ENCODE data around the gene DYNLL1.
A peak's percentile ranks its signal among the peaks of the same experiment; 100 is the strongest.

The DYNLL1 gene

DNA sequence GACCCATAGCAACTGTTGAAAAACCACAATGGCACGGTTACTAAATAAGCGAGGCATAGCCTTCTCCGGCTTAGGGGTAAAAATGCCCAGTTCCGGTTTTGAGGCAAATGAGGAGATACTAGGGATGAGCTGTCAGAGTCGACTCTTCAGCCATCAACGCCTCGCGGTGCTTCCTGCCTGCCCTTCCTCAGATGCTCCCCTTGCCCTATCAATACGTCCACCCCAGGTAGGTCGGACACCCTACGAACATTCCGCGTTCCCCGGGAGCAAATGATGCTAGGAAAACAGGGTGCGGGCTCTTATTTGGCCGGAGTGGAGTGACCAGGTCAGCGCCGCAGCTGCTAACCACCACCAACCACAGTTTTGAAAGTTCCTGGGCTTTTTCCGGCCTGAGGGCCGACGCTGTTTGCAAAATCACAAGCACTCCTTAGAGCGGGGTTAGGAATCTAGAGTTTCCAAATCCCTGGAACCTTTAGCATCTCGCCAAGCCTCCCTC is 27.5 kb upstream of the DYNLL1 start:
- peaks cover 51% of the 10 kb centered on the region for H3K4me1 Mint-ChIP-seq
- H3K27me3 Mint-ChIP-seq: no peaks in the 10 kb centered on the region
- no peak for ATAC-seq
- peak; percentile 34 for DNase-seq
- H3K36me3 Mint-ChIP-seq (ENCODE audit: low read depth): peaks cover 41% of the 10 kb centered on the region
- H3K9me3 Mint-ChIP-seq: no peaks in the 10 kb centered on the region
- peak overlapping the region; percentile 89 for H3K27ac Mint-ChIP-seq
- H3K4me3 Mint-ChIP-seq: peak overlapping the region; percentile 94

DNA sequence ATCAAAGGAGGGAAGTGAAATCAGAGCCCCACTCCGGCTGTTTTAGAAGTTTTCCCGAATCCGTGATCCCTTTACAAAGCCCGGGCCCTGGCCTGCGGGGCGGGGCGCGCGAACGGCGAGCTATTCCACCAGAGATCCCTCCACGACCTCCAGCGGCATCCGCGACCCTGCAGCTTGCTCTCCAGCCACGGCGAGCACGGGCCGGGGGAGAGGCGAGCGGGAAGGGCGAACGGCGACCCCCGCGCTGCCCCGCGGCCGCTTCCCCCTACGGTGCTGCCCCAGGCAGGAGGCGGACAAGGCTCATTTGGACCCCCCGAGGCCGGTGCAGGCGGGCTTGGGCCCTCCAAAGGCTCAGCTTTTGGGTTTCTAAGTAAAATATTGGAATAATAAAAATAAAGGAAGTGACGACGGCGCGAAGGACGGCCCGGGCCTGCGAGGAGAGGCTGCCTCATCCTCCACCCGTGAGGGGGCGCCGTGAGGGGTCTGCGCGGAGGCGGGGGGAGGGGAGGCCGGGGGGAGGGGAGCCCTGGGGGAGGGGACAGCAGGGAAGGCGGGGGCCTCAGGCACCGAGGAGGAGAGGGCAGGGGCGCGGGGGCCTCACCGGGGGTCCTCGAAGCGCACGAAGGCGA is 27.0 kb upstream of the DYNLL1 start:
- DNase-seq: peak; percentile 62
- Mint-ChIP-seq H3K27ac (peak overlapping the region; percentile 89), H3K4me3 (peak overlapping the region; percentile 94), H3K9me3 (no peaks in the 10 kb centered on the region), H3K36me3 (ENCODE audit: low read depth) (peaks cover 35% of the 10 kb centered on the region), H3K4me1 (peaks cover 55% of the 10 kb centered on the region), H3K27me3 (no peaks in the 10 kb centered on the region)
- peak; percentile 6 for ATAC-seq

DNA sequence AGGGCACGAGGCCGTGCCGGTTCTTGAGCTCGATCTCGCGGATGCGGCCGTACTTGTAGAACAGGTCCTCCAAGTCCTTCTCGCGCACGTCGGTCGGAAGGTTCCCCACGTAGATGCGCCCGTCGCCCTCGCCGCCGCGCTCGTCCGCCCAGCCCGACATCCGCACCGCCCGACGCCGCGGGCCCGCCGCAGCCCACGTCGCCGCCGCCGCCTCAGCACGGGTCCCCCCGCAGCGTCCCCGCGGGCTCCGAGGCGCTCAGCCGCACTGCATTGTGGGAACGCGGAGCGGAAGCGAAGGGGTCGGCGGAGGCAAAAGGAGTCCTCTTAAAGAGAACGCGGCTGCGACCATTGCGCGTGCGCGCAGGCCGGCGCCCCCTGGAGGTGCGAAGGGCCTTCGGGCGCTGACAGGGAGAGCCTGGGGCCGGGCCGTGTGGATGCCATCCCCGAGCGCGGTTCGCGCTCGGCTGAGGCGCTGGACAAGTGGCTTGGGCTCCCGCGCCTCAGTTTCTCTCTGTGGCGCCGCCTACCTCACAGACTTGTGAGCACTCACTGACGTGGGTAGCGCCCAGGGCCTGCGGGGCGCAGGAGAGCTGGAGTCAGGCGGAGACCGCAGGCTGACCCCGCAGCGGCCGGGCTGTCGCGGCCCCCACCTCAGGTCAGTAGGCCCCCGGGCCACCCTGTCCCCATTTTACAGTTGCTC is 26.3 kb upstream of the DYNLL1 start, which contains the start of gene SRSF9:
Gene SRSF9 (minus strand): TSS at position 299 of the 700 bp plus-strand sequence. CDS start 139 bp downstream, at position 160.
- no peaks in the 10 kb centered on the region for H3K9me3 Mint-ChIP-seq
- ATAC-seq: peak; percentile 96
- H3K27ac Mint-ChIP-seq: peak within 1 kb of the TSS; percentile 89
- peak within 1 kb of the TSS; percentile 94 for H3K4me3 Mint-ChIP-seq
- peaks cover 28% of the 10 kb centered on the region for H3K36me3 Mint-ChIP-seq (ENCODE audit: low read depth)
- no peaks in the 10 kb centered on the region for H3K27me3 Mint-ChIP-seq
- H3K4me1 Mint-ChIP-seq: peaks cover 58% of the 10 kb centered on the region
- DNase-seq: peak; percentile 99

DNA sequence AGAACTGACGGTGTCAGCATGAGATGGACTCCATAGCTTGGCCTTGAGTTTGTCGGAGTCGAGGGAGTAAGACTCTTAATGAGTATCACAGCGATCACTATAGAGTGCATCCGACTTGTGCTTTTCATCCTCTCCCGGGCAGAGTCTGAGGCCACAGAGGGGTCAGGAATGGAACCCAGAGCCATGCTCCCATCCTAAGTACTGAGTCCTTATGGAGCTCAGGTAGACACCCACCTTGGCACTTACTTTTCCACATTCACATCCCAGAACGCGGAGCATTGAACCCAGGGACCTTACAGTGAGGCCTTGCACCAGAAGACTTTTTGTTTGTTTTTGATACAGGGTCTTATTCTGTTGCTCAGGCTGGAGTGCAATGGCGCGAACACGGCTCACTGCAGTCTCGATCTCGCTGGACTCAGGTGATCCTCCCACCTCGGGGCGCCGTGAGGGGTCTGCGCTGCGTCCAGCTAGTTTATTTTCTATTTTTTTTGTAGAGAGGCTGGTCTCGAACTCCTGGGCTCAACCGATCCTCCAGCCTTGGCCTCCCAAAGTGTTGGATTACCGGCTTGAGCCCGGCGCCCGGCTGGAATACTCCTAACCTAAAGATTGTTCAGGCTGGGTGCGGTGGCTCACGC is 25.6 kb upstream of the DYNLL1 start:
- H3K27me3 Mint-ChIP-seq: no peaks in the 10 kb centered on the region
- H3K4me3 Mint-ChIP-seq: peak overlapping the region; percentile 94
- DNase-seq (no peak), ATAC-seq (peak; percentile 16)
- H3K27ac Mint-ChIP-seq: peak overlapping the region; percentile 89
- H3K4me1 Mint-ChIP-seq: peaks cover 59% of the 10 kb centered on the region
- no peaks in the 10 kb centered on the region for H3K9me3 Mint-ChIP-seq
- peaks cover 24% of the 10 kb centered on the region for H3K36me3 Mint-ChIP-seq (ENCODE audit: low read depth)

DNA sequence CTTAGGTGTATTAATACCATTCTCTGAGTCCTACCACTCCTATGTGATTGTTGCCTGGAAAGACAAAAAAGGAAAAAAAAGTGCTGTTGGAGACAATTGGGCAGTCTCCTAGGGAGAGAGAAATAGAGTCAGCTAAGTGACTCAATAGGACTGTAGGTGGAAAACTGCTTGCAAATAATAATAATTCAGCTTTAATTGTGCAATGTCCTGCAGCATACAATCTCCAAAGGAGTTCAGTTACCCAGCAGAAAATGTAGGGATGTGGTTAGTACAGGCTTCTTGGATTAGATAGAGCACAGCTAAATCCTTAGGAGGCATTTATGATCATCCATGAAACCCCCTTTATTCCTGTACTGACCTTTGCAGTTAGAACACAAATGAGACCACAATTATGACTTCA is 23.4 kb upstream of the DYNLL1 start:
- DNase-seq (no peak), ATAC-seq (no peak)
- H3K36me3 Mint-ChIP-seq (ENCODE audit: low read depth): peaks cover 10% of the 10 kb centered on the region
- H3K9me3 Mint-ChIP-seq: no peaks in the 10 kb centered on the region
- no peaks in the 10 kb centered on the region for H3K27me3 Mint-ChIP-seq
- H3K4me1 Mint-ChIP-seq: peaks cover 39% of the 10 kb centered on the region
- no peak overlapping the region for H3K4me3 Mint-ChIP-seq
- no peak overlapping the region for H3K27ac Mint-ChIP-seq

DNA sequence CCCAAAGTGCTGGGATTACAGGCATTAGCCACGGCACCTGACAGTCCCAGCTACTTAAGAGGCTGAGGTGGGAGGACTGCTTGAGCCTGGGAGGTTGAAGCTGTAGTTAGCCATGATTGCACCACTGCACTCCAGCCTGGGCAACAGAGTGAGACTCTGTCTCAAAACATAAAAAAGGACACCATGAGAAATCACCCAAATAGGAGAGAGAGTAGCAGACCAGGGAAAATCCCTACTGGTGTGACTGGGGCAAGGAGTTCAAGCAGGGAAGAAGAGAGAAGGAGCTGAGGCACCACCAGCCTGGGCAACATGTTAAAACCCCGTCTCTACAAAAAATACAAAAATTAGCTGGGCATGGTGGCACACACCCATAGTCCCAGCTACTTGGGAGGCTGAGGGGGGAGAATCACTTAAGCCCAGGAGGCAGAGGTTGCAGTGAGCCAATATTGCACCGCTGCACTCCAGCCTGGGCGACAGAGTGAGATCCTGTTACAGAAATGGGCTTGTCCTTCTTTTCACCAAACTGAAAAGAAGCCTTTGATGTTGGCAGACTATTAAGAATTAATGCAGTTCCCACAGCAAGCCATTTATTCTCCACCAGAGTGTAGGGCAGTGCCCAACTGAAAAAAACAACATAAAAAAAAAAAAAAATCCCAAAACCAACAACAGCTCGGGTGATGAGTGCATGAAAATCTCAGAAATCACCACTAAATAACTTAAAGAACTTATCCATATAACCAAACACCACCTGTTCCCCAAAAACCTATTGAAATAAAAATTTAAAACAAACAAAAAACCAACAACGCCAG is 21.9 kb upstream of the DYNLL1 start:
- H3K4me1 Mint-ChIP-seq: peaks cover 30% of the 10 kb centered on the region
- H3K27me3 Mint-ChIP-seq: no peaks in the 10 kb centered on the region
- peaks cover 2% of the 10 kb centered on the region for H3K36me3 Mint-ChIP-seq (ENCODE audit: low read depth)
- no peak overlapping the region for H3K27ac Mint-ChIP-seq
- H3K4me3 Mint-ChIP-seq: no peak overlapping the region
- no peaks in the 10 kb centered on the region for H3K9me3 Mint-ChIP-seq
- ATAC-seq (no peak), DNase-seq (no peak)

DNA sequence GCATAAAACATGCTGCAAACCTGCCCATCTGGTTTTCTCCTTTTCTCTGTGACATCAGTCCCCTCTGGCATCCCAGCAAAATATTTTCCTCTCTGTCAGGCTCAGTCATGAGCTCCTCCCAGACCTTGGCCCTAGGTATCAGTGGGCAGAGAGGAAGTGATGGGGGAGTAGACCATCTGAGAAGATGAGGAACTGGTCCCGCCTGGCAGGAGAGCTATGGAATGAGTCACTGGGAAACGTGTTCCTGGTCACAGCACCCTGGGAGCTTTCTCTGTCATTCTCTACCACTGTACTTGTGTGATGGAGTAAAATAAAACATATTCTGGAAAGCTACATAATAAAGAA is 21.3 kb upstream of the DYNLL1 start:
- no peak for ATAC-seq
- Mint-ChIP-seq H3K9me3 (no peaks in the 10 kb centered on the region), H3K4me3 (no peak overlapping the region), H3K4me1 (peaks cover 30% of the 10 kb centered on the region), H3K27me3 (no peaks in the 10 kb centered on the region), H3K36me3 (ENCODE audit: low read depth) (peaks cover 2% of the 10 kb centered on the region), H3K27ac (no peak overlapping the region)
- no peak for DNase-seq

DNA sequence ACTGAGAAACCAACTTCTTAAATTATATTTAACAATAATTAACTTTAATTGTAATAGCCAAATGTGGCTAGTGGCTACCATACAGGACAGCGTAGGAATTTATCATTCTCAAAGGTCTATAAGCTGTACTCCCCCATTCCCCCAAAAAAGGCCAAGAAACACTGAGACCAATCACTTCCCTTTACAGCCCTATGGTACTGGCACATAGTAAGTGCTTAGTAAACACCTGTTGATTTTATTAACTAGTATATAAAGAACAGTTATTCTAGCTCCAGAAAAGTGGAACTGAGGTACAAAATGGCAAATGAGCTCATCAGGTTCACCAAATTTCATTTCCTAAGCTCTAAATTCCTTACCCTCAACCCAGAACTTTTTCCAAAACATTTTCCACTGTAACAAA is 20.3 kb upstream of the DYNLL1 start:
- H3K4me1 Mint-ChIP-seq: peaks cover 28% of the 10 kb centered on the region
- H3K27ac Mint-ChIP-seq: no peak overlapping the region
- no peaks in the 10 kb centered on the region for H3K9me3 Mint-ChIP-seq

DNA sequence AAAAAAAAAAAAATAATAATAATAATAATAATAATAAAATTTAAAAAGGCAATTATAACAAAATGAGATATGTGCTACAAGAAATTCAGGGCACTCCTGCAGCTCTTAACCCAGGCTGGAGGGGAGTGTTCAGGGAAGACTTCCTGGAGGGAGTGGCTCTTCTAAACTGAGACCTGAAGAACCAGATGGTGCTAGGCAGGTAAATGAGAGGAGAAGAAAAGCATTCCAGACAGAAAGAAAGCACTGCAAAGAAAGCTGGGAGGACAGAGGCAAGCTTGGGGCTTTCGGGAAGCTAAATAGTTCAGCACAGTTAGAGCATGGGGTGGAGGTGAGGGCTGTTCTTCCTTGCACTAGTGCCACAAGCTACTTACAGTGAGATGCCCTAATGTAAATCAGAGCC is 16.5 kb upstream of the DYNLL1 start:
- no peak overlapping the region for H3K27ac Mint-ChIP-seq
- no peaks in the 10 kb centered on the region for H3K36me3 Mint-ChIP-seq (ENCODE audit: low read depth)
- ATAC-seq: no peak
- H3K9me3 Mint-ChIP-seq: no peaks in the 10 kb centered on the region
- no peaks in the 10 kb centered on the region for H3K27me3 Mint-ChIP-seq
- H3K4me3 Mint-ChIP-seq: no peak overlapping the region
- peaks cover 20% of the 10 kb centered on the region for H3K4me1 Mint-ChIP-seq
- DNase-seq: no peak

More for the DNA sequence above, 20.3 kb upstream of the DYNLL1 start:
- Mint-ChIP-seq H3K27me3 (no peaks in the 10 kb centered on the region), H3K36me3 (ENCODE audit: low read depth) (no peaks in the 10 kb centered on the region), H3K4me3 (no peak overlapping the region)
- no peak for DNase-seq
- no peak for ATAC-seq

DNA sequence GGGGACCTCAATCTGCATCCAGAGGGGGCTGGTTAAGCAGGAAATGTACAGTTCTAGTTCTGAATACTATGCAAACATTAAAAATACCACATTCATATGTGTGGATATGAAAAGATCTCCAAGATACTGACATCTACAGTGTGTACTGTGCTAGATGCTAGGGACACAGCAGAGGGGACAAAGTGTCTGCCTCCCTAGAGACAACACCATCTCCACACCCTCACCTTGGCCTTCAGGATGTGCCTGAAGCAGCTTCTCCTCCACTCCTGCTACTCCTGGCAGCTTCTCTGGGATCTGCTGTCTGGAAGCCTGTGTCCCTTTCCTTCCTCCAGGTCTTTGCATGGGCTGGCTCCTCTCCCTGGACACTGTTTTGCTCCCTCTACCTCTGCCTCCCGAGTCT is 15.7 kb upstream of the DYNLL1 start:
- H3K4me3 Mint-ChIP-seq: no peak overlapping the region
- no peaks in the 10 kb centered on the region for H3K27me3 Mint-ChIP-seq
- no peak for DNase-seq
- no peaks in the 10 kb centered on the region for H3K9me3 Mint-ChIP-seq
- peak overlapping the region; percentile 35 for H3K27ac Mint-ChIP-seq
- H3K4me1 Mint-ChIP-seq: peaks cover 16% of the 10 kb centered on the region
- ATAC-seq: no peak
- no peaks in the 10 kb centered on the region for H3K36me3 Mint-ChIP-seq (ENCODE audit: low read depth)

DNA sequence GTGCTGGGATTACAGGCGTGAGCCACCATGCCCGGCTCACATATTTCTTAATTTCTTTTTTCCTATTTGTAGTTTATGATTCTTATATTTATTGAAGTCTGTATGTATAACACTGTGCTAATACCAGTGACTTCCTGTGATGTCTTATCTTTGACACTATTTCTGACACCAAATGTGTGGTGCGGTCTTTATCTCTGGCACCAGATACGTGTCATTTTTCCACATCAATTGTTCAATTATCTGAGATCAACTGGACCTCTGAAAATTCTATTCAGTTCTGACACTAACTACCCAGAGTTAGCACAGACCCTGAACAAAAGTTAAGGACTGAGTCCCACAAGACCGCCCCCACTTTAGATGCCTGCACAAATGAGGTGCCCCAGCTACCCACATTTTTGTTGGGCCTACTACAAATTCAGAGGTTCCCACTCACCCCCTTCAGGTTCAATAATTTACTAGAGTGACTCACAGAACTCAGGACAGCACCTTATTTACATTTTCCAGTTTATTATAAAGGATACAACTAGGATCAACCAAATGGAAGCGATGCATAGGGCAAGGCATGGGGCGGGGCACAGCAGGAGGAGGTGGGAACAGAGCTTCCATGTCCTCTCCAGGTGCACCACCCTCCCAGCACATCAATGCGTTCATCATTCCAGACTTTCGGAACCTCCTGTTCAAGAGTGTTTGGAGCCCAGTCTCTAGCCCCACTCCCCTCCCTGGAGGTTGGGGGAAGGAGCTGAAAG is 14.7 kb upstream of the DYNLL1 start:
- DNase-seq (no peak), ATAC-seq (no peak)
- no peaks in the 10 kb centered on the region for H3K36me3 Mint-ChIP-seq (ENCODE audit: low read depth)
- H3K9me3 Mint-ChIP-seq: no peaks in the 10 kb centered on the region
- no peaks in the 10 kb centered on the region for H3K27me3 Mint-ChIP-seq
- no peak overlapping the region for H3K4me3 Mint-ChIP-seq
- H3K4me1 Mint-ChIP-seq: peaks cover 16% of the 10 kb centered on the region
- H3K27ac Mint-ChIP-seq: peak overlapping the region; percentile 14

DNA sequence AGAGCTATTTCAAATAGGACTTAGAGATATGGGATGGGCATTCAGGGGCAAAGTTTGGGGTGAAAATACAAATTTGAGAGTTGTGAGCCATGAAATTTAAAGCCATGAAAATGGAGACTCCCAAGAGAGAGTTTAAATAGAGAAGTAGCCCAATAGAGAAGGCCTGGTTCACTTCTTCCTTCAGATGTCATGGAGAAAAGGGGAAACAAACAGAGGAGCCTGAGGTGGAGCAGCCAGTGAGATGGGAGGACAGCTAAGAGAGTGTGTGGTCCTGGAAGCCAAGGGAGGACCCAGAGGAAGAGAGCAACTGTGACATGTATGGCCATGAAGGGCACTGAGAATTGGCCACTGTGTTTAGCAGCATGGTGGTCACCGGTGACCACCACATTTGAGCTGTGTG is 12.3 kb upstream of the DYNLL1 start:
- Mint-ChIP-seq H3K9me3 (no peaks in the 10 kb centered on the region), H3K4me1 (peaks cover 16% of the 10 kb centered on the region), H3K36me3 (ENCODE audit: low read depth) (no peaks in the 10 kb centered on the region), H3K27me3 (no peaks in the 10 kb centered on the region), H3K27ac (no peak overlapping the region), H3K4me3 (no peak overlapping the region)
- ATAC-seq: no peak
- no peak for DNase-seq

DNA sequence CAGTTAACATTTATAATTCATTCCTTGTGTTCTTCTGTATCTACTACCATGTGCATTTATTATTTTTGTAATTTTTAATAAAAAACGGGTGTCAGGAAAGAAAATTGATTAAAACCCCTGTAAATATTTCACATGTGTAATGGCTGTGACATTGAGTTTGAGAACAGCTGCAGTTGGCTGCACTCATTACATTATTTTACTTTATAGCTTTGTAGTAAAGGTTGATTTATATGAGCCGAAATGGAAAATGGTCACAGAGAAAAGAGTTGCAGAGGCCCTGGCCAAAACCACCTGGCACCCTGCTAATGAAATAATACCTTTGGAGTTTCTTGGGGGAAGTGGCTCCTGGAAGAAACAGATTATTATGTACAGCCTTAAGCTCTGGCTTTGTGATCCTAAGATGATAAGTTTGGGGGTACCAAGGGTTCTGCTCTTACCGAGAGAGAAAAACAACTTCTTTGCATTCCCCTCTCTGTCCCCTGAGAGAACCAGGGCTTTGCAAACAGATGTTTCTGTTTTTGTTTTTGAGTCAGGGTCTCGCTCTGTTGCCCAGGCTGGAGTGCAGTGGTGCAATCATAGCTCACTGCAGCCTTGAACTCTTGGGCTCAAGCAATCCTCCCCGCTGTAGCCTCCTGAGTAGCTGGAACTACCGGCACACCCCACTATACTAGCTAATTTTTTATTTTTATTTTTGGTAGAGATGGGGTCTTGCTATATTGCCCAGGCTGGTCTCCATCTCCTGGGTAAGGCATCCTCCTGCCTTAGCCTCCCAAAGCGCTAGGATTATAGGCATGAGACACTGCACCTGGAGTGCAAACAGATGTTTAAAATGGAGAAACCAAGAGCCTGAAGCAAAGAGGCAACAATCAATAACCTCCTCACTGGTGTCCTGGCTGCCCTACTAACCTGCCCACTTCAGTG is 9.7 kb upstream of the DYNLL1 start:
- no peak for ATAC-seq
- H3K27ac Mint-ChIP-seq: no peak overlapping the region
- H3K36me3 Mint-ChIP-seq (ENCODE audit: low read depth): no peaks in the 10 kb centered on the region
- no peaks in the 10 kb centered on the region for H3K27me3 Mint-ChIP-seq
- H3K4me1 Mint-ChIP-seq: peaks cover 5% of the 10 kb centered on the region
- no peak for DNase-seq
- no peaks in the 10 kb centered on the region for H3K9me3 Mint-ChIP-seq
- no peak overlapping the region for H3K4me3 Mint-ChIP-seq
